ENCODE measurements around the gene GSTA2. TPM values are rescaled to one million over a fixed set of nuclear protein-coding genes. Genes with fewer than 3 reads are reported as not detected.
"Not testable (repeated sequence)": the region's sequence is repeated elsewhere in the genome, so short reads cannot be mapped to it uniquely, and the experiment has no call there.

GSTA2 gene
- total RNA-seq, 5 donors from 2014 or later (not counting 1 experiment from before 2014, with no cell fraction given), result not detected

GRCh38 chr6:52786249-52786956 is 23.1 kb upstream of the GSTA2 start:
- 91% methylated on average over 24 of the region's 24 CpGs for WGBS (ENCODE audit: insufficient coverage)
- no peaks in the 10 kb centered on the region for H3K27me3 ChIP-seq (replicated peaks in 1 of 2; ENCODE audit: control insufficient read depth in 2 of 2, extremely low read depth in 1 of 2, insufficient read depth in 2 of 2, low read length in 1 of 2)
- no peaks in the 10 kb centered on the region for H3K4me1 ChIP-seq (ENCODE audit: control insufficient read depth in 1 of 2, extremely low read depth in 1 of 2, insufficient read depth in 2 of 2, low read length in 2 of 2)
- no peaks in the 10 kb centered on the region for H3K36me3 ChIP-seq (ENCODE audit: control insufficient read depth in 2 of 2, extremely low read depth in 1 of 2, insufficient read depth in 1 of 2, low read length in 1 of 2)
- ATAC-seq (replicated peaks in 1 of 4) (no peak), DNase-seq (no peak)
- ChIA-PET POLR2A (no interaction called here), CTCF (interaction anchor here in 1 of 2 donors (0.6 kb wide), 1 partner anchor 142 kb away, joined by 3 read pairs; no protein-coding TSS in a partner anchor)
- no peak overlapping the region for H3K4me3 ChIP-seq (ENCODE audit: control insufficient read depth in 1 of 2, extremely low read depth in 1 of 2, low read length in 1 of 2)
- Mint-ChIP-seq H3K4me3 (no peak overlapping the region), H3K27ac (no peak overlapping the region), H3K36me3 (no peaks in the 10 kb centered on the region), H3K4me1 (no peaks in the 10 kb centered on the region), H3K27me3 (peaks cover 11 to 18% of the 10 kb centered on the region in 2 donors), H3K9me3 (no peaks in the 10 kb centered on the region)
- H3K9me3 ChIP-seq, result no peaks in the 10 kb centered on the region
- no peak overlapping the region for H3K27ac ChIP-seq (ENCODE audit: low read length)

GRCh38 chr6:52782696-52783274 is 19.5 kb upstream of the GSTA2 start:
- H3K27ac ChIP-seq (ENCODE audit: low read length); H3K36me3 Mint-ChIP-seq; H3K4me1 ChIP-seq (ENCODE audit: control insufficient read depth in 1 of 2, extremely low read depth in 1 of 2, insufficient read depth in 2 of 2, low read length in 2 of 2); ATAC-seq (replicated peaks in 1 of 4); H3K4me1 Mint-ChIP-seq; H3K36me3 ChIP-seq (ENCODE audit: control insufficient read depth in 2 of 2, extremely low read depth in 1 of 2, insufficient read depth in 1 of 2, low read length in 1 of 2); H3K4me3 Mint-ChIP-seq; H3K9me3 ChIP-seq; H3K4me3 ChIP-seq (ENCODE audit: control insufficient read depth in 1 of 2, extremely low read depth in 1 of 2, low read length in 1 of 2); POLR2A ChIA-PET; H3K27ac Mint-ChIP-seq; CTCF ChIA-PET; DNase-seq; H3K27me3 ChIP-seq (replicated peaks in 1 of 2; ENCODE audit: control insufficient read depth in 2 of 2, extremely low read depth in 1 of 2, insufficient read depth in 2 of 2, low read length in 1 of 2); H3K9me3 Mint-ChIP-seq: not testable (repeated sequence)
- no CpG with 5 or more reads among the region's 3 CpGs for WGBS (ENCODE audit: insufficient coverage)
- peaks cover 22 to 26% of the 10 kb centered on the region in 2 donors for H3K27me3 Mint-ChIP-seq

GRCh38 chr6:52782209-52782608 is 18.9 kb upstream of the GSTA2 start:
- H3K36me3 ChIP-seq (ENCODE audit: control insufficient read depth in 2 of 2, extremely low read depth in 1 of 2, insufficient read depth in 1 of 2, low read length in 1 of 2); H3K36me3 Mint-ChIP-seq; H3K4me3 Mint-ChIP-seq; H3K27ac Mint-ChIP-seq; H3K9me3 ChIP-seq; H3K4me3 ChIP-seq (ENCODE audit: control insufficient read depth in 1 of 2, extremely low read depth in 1 of 2, low read length in 1 of 2); POLR2A ChIA-PET; H3K4me1 ChIP-seq (ENCODE audit: control insufficient read depth in 1 of 2, extremely low read depth in 1 of 2, insufficient read depth in 2 of 2, low read length in 2 of 2); ATAC-seq (replicated peaks in 1 of 4); DNase-seq; H3K4me1 Mint-ChIP-seq; CTCF ChIA-PET; H3K9me3 Mint-ChIP-seq; H3K27ac ChIP-seq (ENCODE audit: low read length); H3K27me3 ChIP-seq (replicated peaks in 1 of 2; ENCODE audit: control insufficient read depth in 2 of 2, extremely low read depth in 1 of 2, insufficient read depth in 2 of 2, low read length in 1 of 2): not testable (repeated sequence)
- H3K27me3 Mint-ChIP-seq, result peaks cover 20 to 29% of the 10 kb centered on the region in 2 donors

GRCh38 chr6:52779237-52779636 is 16.0 kb upstream of the GSTA2 start:
- no peak overlapping the region for H3K27ac ChIP-seq (ENCODE audit: low read length)
- H3K9me3 Mint-ChIP-seq, result no peaks in the 10 kb centered on the region
- H3K4me1 Mint-ChIP-seq, result no peaks in the 10 kb centered on the region
- H3K36me3 ChIP-seq (ENCODE audit: control insufficient read depth in 2 of 2, extremely low read depth in 1 of 2, insufficient read depth in 1 of 2, low read length in 1 of 2), result no peaks in the 10 kb centered on the region
- H3K4me3 ChIP-seq (ENCODE audit: control insufficient read depth in 1 of 2, extremely low read depth in 1 of 2, low read length in 1 of 2), result no peak overlapping the region
- POLR2A ChIA-PET, result no interaction called here
- no peak for ATAC-seq (replicated peaks in 1 of 4)
- no peaks in the 10 kb centered on the region for H3K36me3 Mint-ChIP-seq
- H3K27me3 Mint-ChIP-seq, result peaks cover 28 to 37% of the 10 kb centered on the region in 2 donors
- H3K4me1 ChIP-seq (ENCODE audit: control insufficient read depth in 1 of 2, extremely low read depth in 1 of 2, insufficient read depth in 2 of 2, low read length in 2 of 2), result no peaks in the 10 kb centered on the region
- CTCF ChIA-PET, result no interaction called here
- no peaks in the 10 kb centered on the region for H3K9me3 ChIP-seq
- no peak overlapping the region for H3K4me3 Mint-ChIP-seq
- WGBS (ENCODE audit: insufficient coverage), result 67% methylated on average over 1 of the region's 1 CpG
- peaks cover 0 to 2% of the 10 kb centered on the region in 2 experiments for H3K27me3 ChIP-seq (replicated peaks in 1 of 2; ENCODE audit: control insufficient read depth in 2 of 2, extremely low read depth in 1 of 2, insufficient read depth in 2 of 2, low read length in 1 of 2)
- no peak overlapping the region for H3K27ac Mint-ChIP-seq
- no peak for DNase-seq

GRCh38 chr6:52776711-52777351 is 13.6 kb upstream of the GSTA2 start:
- H3K27me3 Mint-ChIP-seq, result peaks cover 26 to 43% of the 10 kb centered on the region in 2 donors
- H3K4me3 Mint-ChIP-seq; H3K9me3 ChIP-seq; H3K4me3 ChIP-seq (ENCODE audit: control insufficient read depth in 1 of 2, extremely low read depth in 1 of 2, low read length in 1 of 2); ATAC-seq (replicated peaks in 1 of 4); H3K27me3 ChIP-seq (replicated peaks in 1 of 2; ENCODE audit: control insufficient read depth in 2 of 2, extremely low read depth in 1 of 2, insufficient read depth in 2 of 2, low read length in 1 of 2); H3K27ac Mint-ChIP-seq; POLR2A ChIA-PET; H3K4me1 ChIP-seq (ENCODE audit: control insufficient read depth in 1 of 2, extremely low read depth in 1 of 2, insufficient read depth in 2 of 2, low read length in 2 of 2); H3K4me1 Mint-ChIP-seq; H3K36me3 Mint-ChIP-seq; H3K36me3 ChIP-seq (ENCODE audit: control insufficient read depth in 2 of 2, extremely low read depth in 1 of 2, insufficient read depth in 1 of 2, low read length in 1 of 2); H3K9me3 Mint-ChIP-seq; H3K27ac ChIP-seq (ENCODE audit: low read length); DNase-seq: not testable (repeated sequence)
- CTCF ChIA-PET, result interaction anchor here in 1 of 2 donors (0.6 kb wide), 1 partner anchor 65 kb away, joined by 4 read pairs; no protein-coding TSS in a partner anchor
- WGBS (ENCODE audit: insufficient coverage), result 63% methylated on average over 3 of the region's 9 CpGs

- no CpG with 5 or more reads among the region's 4 CpGs for WGBS (ENCODE audit: insufficient coverage)
- ATAC-seq (replicated peaks in 1 of 4); POLR2A ChIA-PET; H3K27ac ChIP-seq (ENCODE audit: low read length); H3K4me3 Mint-ChIP-seq; H3K36me3 Mint-ChIP-seq; H3K9me3 ChIP-seq; H3K4me1 Mint-ChIP-seq; H3K27me3 ChIP-seq (replicated peaks in 1 of 2; ENCODE audit: control insufficient read depth in 2 of 2, extremely low read depth in 1 of 2, insufficient read depth in 2 of 2, low read length in 1 of 2); H3K4me3 ChIP-seq (ENCODE audit: control insufficient read depth in 1 of 2, extremely low read depth in 1 of 2, low read length in 1 of 2); H3K36me3 ChIP-seq (ENCODE audit: control insufficient read depth in 2 of 2, extremely low read depth in 1 of 2, insufficient read depth in 1 of 2, low read length in 1 of 2); DNase-seq; H3K9me3 Mint-ChIP-seq; H3K27ac Mint-ChIP-seq; H3K4me1 ChIP-seq (ENCODE audit: control insufficient read depth in 1 of 2, extremely low read depth in 1 of 2, insufficient read depth in 2 of 2, low read length in 2 of 2): not testable (repeated sequence)
- CTCF ChIA-PET, result interaction anchor here (0.6 to 0.8 kb wide), 2 partner anchors 11 to 362 kb away, joined by 3 to 4 read pairs; no protein-coding TSS in a partner anchor
- peaks cover 5 to 21% of the 10 kb centered on the region in 2 donors for H3K27me3 Mint-ChIP-seq
Measured at GRCh38 chr6:52769399-52769798, 6.1 kb upstream of the GSTA2 start.
